H1 (cell line): ENCODE data around the gene PRICKLE2. TPM values are rescaled to one million over a fixed set of nuclear protein-coding genes. Genes with fewer than 3 reads are reported as not detected.

ENCODE experiments used
- CTCF ChIA-PET: fragments of 300-600 bp; sonication (Branson Sonifier 250); formaldehyde crosslinking; loops from one replicate; lab custom pipeline; 2021; ENCODE audit not compliant: partially characterized antibody; lab: Charles Lee
- POLR2A ChIA-PET: fragments of 300-600 bp; sonication (Branson Sonifier 250); formaldehyde crosslinking; loops from one replicate; lab custom pipeline; 2021; ENCODE audit warnings: inconsistent platforms; ENCODE audit not compliant: partially characterized antibody; lab: Charles Lee
- DNase-seq, 2 experiments: peaks; one replicate each; pipeline versions ENCODE4 v3.0.0 to v3.0.0-alpha.2; 2010 to 2022; ENCODE audit warnings: low spot score in 2 of 2, low read depth in 1 of 2, mixed read lengths in 1 of 2
- FAIRE-seq: peaks from 2 replicates; lab custom pipeline; 2011; peaks lifted over from hg19 to GRCh38; lab: Jason Lieb, UNC
- H2AFZ ChIP-seq: 2 replicates; pipeline ENCODE4 v1.8.1; 2012; ENCODE audit warnings: low read length, inconsistent platforms
- H2AK5ac ChIP-seq: 2 replicates; pipeline ENCODE4 v1.6.1; 2013; ENCODE audit warnings: low read depth, low read length
- H2BK120ac ChIP-seq: replicated peaks from 2 replicates; pipeline ENCODE3; 2013; ENCODE audit warnings: low read depth, low read length, inconsistent platforms
- H2BK12ac ChIP-seq: 2 replicates; pipeline ENCODE4 v1.6.1; 2013; ENCODE audit warnings: low read depth, low read length
- H2BK15ac ChIP-seq: 2 replicates; pipeline ENCODE4 v1.6.1; 2013; ENCODE audit warnings: low read length
- H2BK20ac ChIP-seq: 2 replicates; pipeline ENCODE4 v1.6.1; 2013; ENCODE audit warnings: low read length
- H2BK5ac ChIP-seq: 2 replicates; pipeline ENCODE4 v1.6.1; 2013; ENCODE audit warnings: low read depth, low read length
- H3K14ac ChIP-seq: 2 replicates; pipeline ENCODE4 v1.6.1; 2013; ENCODE audit warnings: inconsistent platforms; ENCODE audit not compliant: insufficient read length
- H3K18ac ChIP-seq: 2 replicates; pipeline ENCODE4 v1.6.1; 2013; ENCODE audit warnings: low read length; ENCODE audit errors: extremely low read depth
- H3K23ac ChIP-seq: 2 replicates; pipeline ENCODE4 v1.6.1; 2013; ENCODE audit warnings: inconsistent platforms; ENCODE audit not compliant: insufficient read length
- H3K23me2 ChIP-seq: 2 replicates; pipeline ENCODE4 v1.6.1; 2013; ENCODE audit warnings: low read depth, low read length
- H3K27ac ChIP-seq: 2 replicates; pipeline ENCODE4 v1.6.1; 2011; ENCODE audit warnings: low read depth, low read length, inconsistent platforms
- H3K27me3 ChIP-seq, 4 experiments: replicated peaks in 1 of 4; 1 replicate in 1 of 4; 2 replicates in 3 of 4; pipeline versions ENCODE4 v1.6.1 to v1.8.1; 2011 to 2013; ENCODE audit warnings: low read length in 3 of 4, mild to moderate bottlenecking in 3 of 4, inconsistent platforms in 2 of 4, mixed read lengths in 2 of 4, moderate library complexity in 1 of 4; ENCODE audit not compliant: control insufficient read depth in 3 of 4, insufficient read depth in 3 of 4; ENCODE audit errors: extremely low read depth in 1 of 4
- H3K36me3 ChIP-seq, 4 experiments: 2 replicates each; pipeline versions ENCODE4 v1.6.1 to v1.8.1; 2011 to 2013; ENCODE audit warnings: mild to moderate bottlenecking in 4 of 4, low read length in 3 of 4, moderate library complexity in 2 of 4, control low read depth in 1 of 4, inconsistent platforms in 1 of 4; ENCODE audit not compliant: insufficient read depth in 4 of 4, control insufficient read depth in 2 of 4
- H3K4ac ChIP-seq: replicated peaks from 2 replicates; pipeline ENCODE3; 2013; ENCODE audit warnings: low read length, low read depth, mixed read lengths, inconsistent platforms; ENCODE audit not compliant: insufficient read length
- H3K4me1 ChIP-seq, 4 experiments: replicated peaks in 1 of 4; 1 replicate in 1 of 4; 2 replicates in 3 of 4; pipeline versions ENCODE4 v1.6.1 to v1.8.1; 2011 to 2013; ENCODE audit warnings: low read length in 3 of 4, inconsistent platforms in 2 of 4, mixed read lengths in 1 of 4; ENCODE audit not compliant: insufficient read depth in 4 of 4, control insufficient read depth in 3 of 4
- H3K4me2 ChIP-seq, 2 experiments: 2 replicates each; pipeline versions ENCODE4 v1.6.1 to v1.8.1; 2011 to 2013; ENCODE audit warnings: low read depth in 2 of 2, low read length in 2 of 2, control low read depth in 1 of 2, inconsistent platforms in 1 of 2, mild to moderate bottlenecking in 1 of 2; ENCODE audit not compliant: insufficient read depth in 1 of 2
- H3K4me3 ChIP-seq, 4 experiments: fragments of 200-600, 300-600 bp in 1 of 4; sonication (generic), shearing (Covaris generic), sonication (Bioruptor Twin) in 1 of 4; 2 replicates each; pipeline versions ENCODE4 v1.5.1 to v1.8.1; 2011 to 2016; ENCODE audit warnings: low read length in 4 of 4, low read depth in 3 of 4, control low read depth in 2 of 4, inconsistent platforms in 2 of 4, mild to moderate bottlenecking in 2 of 4, mixed read lengths in 1 of 4, moderate library complexity in 1 of 4; ENCODE audit not compliant: insufficient read depth in 2 of 4; ENCODE audit errors: extremely low read depth in 1 of 4
- H3K56ac ChIP-seq: replicated peaks from 2 replicates; pipeline ENCODE3; 2013; ENCODE audit warnings: low read depth, mild to moderate bottlenecking, mixed read lengths, low read length, inconsistent platforms; ENCODE audit not compliant: insufficient read length
- H3K79me1 ChIP-seq: 2 replicates; pipeline ENCODE4 v1.6.1; 2013; ENCODE audit warnings: low read depth, low read length, control low read depth
- H3K79me2 ChIP-seq, 2 experiments: 2 replicates each; pipeline versions ENCODE4 v1.6.1 to v1.8.1; 2012 to 2013; ENCODE audit warnings: low read length in 2 of 2, mild to moderate bottlenecking in 2 of 2, inconsistent platforms in 1 of 2; ENCODE audit not compliant: insufficient read depth in 2 of 2, control insufficient read depth in 1 of 2
- H3K9ac ChIP-seq, 4 experiments: replicated peaks in 1 of 4; 1 replicate in 1 of 4; 2 replicates in 3 of 4; pipeline versions ENCODE4 v1.6.1 to v1.8.1; 2011 to 2013; ENCODE audit warnings: low read depth in 3 of 4, low read length in 3 of 4, control low read depth in 2 of 4, mild to moderate bottlenecking in 2 of 4, moderate library complexity in 2 of 4, inconsistent platforms in 1 of 4; ENCODE audit errors: extremely low read depth in 1 of 4
- H3K9me3 ChIP-seq, 2 experiments: 2 replicates each; pipeline versions ENCODE4 v1.6.1 to v1.8.1; 2012 to 2013; ENCODE audit warnings: mild to moderate bottlenecking in 2 of 2, moderate library complexity in 2 of 2, control low read depth in 1 of 2, inconsistent platforms in 1 of 2, low read depth in 1 of 2, low read length in 1 of 2, mixed read lengths in 1 of 2; ENCODE audit not compliant: insufficient read depth in 2 of 2
- H4K20me1 ChIP-seq, 2 experiments: replicated peaks in 1 of 2; 2 replicates each; pipeline versions ENCODE3 to v1.8.1; 2011 to 2013; ENCODE audit warnings: inconsistent platforms in 2 of 2, low read length in 2 of 2, mild to moderate bottlenecking in 1 of 2; ENCODE audit not compliant: insufficient read depth in 2 of 2, control insufficient read depth in 1 of 2
- H4K5ac ChIP-seq: 2 replicates; pipeline ENCODE4 v1.6.1; 2013; ENCODE audit warnings: low read length, low read depth, mixed read lengths, inconsistent platforms; ENCODE audit not compliant: insufficient read length
- H4K8ac ChIP-seq: 2 replicates; pipeline ENCODE4 v1.8.0; 2013; ENCODE audit warnings: mild to moderate bottlenecking, moderate library complexity, low read length, inconsistent platforms; ENCODE audit not compliant: insufficient read depth; ENCODE audit errors: extremely low read depth
- H4K91ac ChIP-seq: replicated peaks from 2 replicates; pipeline ENCODE3; 2013; ENCODE audit warnings: low read length, mixed read lengths, inconsistent platforms; ENCODE audit not compliant: insufficient read length
- CBX5 ChIP-seq: fragments of 300-800, 300-1000 bp; sonication (generic); IDR thresholded peaks from 2 replicates; pipeline ENCODE4 v1.7.1; 2016; ENCODE audit warnings: antibody characterized with exemption, low read length, low read depth
- E2F6 ChIP-seq: IDR thresholded peaks from 2 replicates; pipeline ENCODE4 v1.6.1; 2012; ENCODE audit warnings: inconsistent platforms
- EZH2 ChIP-seq: fragments of 200-600 bp; sonication (generic); IDR thresholded peaks from 2 replicates; pipeline ENCODE4 v1.7.1; 2012; ENCODE audit warnings: low read depth, mild to moderate bottlenecking, moderate library complexity, low read length, inconsistent platforms; ENCODE audit not compliant: severe bottlenecking
- PHF8 ChIP-seq: fragments of 200-600 bp; sonication (generic); conservative IDR thresholded peaks from 2 replicates; pipeline ENCODE4 v1.7.1; 2012; ENCODE audit warnings: low read depth, mild to moderate bottlenecking, inconsistent platforms, low read length, moderate library complexity
- RBBP5 ChIP-seq: IDR thresholded peaks from 2 replicates; pipeline ENCODE4 v1.7.1; 2012; ENCODE audit warnings: low read depth, mild to moderate bottlenecking, inconsistent platforms, low read length, moderate library complexity, borderline replicate concordance
- RXRA ChIP-seq: IDR thresholded peaks from 2 replicates; pipeline ENCODE4 v1.6.1; 2011; ENCODE audit warnings: low read depth, mild to moderate bottlenecking, low read length, moderate library complexity; ENCODE audit not compliant: insufficient read depth
- SP2 ChIP-seq: IDR thresholded peaks from 2 replicates; pipeline ENCODE4 v1.6.1; 2012; ENCODE audit warnings: mild to moderate bottlenecking, low read length, inconsistent platforms
- SUZ12 ChIP-seq: fragments of 200-600 bp; sonication (generic); IDR thresholded peaks from 2 replicates; pipeline ENCODE4 v1.6.1; 2012; ENCODE audit warnings: mild to moderate bottlenecking, inconsistent platforms, low read length, moderate library complexity, mixed read lengths
- TCF12 ChIP-seq: IDR thresholded peaks from 2 replicates; pipeline ENCODE4 v1.6.1; 2011; ENCODE audit warnings: low read depth, mild to moderate bottlenecking, low read length
- USF2 ChIP-seq: IDR thresholded peaks from 2 replicates; pipeline ENCODE4 v1.6.1; 2011; ENCODE audit warnings: low read length, improper control_type of control experiment
- YY1 ChIP-seq: IDR thresholded peaks from 2 replicates; pipeline ENCODE4 v1.6.1; 2011; ENCODE audit warnings: low read depth, mild to moderate bottlenecking, low read length
- WGBS, 2 experiments: shearing (Covaris generic) in 1 of 2; methylation state at CpG; one replicate each; pipeline versions ENCODE4 v1.1.6 to v1.1.7; 2013 to 2015; ENCODE audit warnings: low lambda C conversion rate in 2 of 2, mixed read lengths in 2 of 2, inconsistent platforms in 1 of 2, low coverage in 1 of 2, missing lambda C conversion rate in 1 of 2; ENCODE audit not compliant: insufficient replicate concordance in 2 of 2, insufficient coverage in 1 of 2, insufficient read length in 1 of 2; ENCODE audit errors: extremely low coverage in 1 of 2, missing lambda C conversion rate in 1 of 2; 5-methylcytosine and 5-hydroxymethylcytosine counted together
- polyA plus RNA-seq, 7 experiments: library from polyadenylated mRNA; depleted of rRNA in 3 of 7; stranded (reverse) in 5 of 7; unstranded in 2 of 7; fragments of >200 nt in 5 of 7; fragments of 200-250 nt in 2 of 7; gene quantifications; 1 replicate in 5 of 7; 2 replicates in 1 of 7; 4 replicates in 1 of 7; pipeline versions ENCODE4 v1.2.1 to v1.2.3, GENCODE V29; 2011 to 2013; ENCODE audit warnings: missing spikeins in 2 of 7, mixed read lengths in 2 of 7
- total RNA-seq: library from RNA; stranded (reverse); fragmentation: NEBNext Ultra II Directional; extraction: Animal tissue kit (Norgen Biotek cat#: 25700); gene quantifications from 2 replicates; pipeline ENCODE4 v1.2.1, GENCODE V29; 2021
- TF ChIP-seq, protein P1 (sequence below): IDR thresholded peaks from 2 replicates; pipeline ENCODE4 v1.6.1; 2012; ENCODE audit warnings: inconsistent platforms

Gene PRICKLE2
- total and polyA plus RNA-seq, 2 of the 8 experiments (the other 6 are each of a cell fraction or from before 2014, with no cell fraction given), result 2.9 to 8.0 TPM

DNA sequence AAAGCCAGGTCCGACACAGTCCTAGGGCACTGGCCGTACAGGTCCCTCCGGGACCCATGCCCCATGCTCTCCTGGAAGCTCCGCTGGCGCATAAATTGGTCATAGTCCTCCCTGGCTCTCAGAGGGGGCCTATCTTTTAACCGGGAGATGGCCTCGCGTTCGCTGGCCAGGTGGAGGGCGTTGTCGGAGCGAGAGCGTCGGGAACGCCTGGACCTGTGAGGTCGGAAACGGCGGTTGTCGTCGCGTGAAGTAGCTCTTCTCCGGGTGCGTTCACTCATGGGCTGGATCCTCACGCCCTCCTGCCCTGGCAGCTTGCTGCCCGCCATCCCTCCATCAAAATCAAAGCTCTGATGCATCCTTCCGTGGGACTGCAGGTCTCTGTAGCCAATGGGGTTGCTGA lies 126.0 kb downstream of the PRICKLE2 start:
- H2BK20ac ChIP-seq, result no peak overlapping the region
- H2BK120ac ChIP-seq, result no peak overlapping the region
- H3K4ac ChIP-seq, result no peak overlapping the region
- no peak for DNase-seq
- H3K4me1 ChIP-seq, result peaks cover 4 to 11% (median 10%) of the 10 kb centered on the region in 4 experiments
- ChIA-PET CTCF (interaction anchor here (1.1 to 1.6 kb wide), 2 partner anchors 67 to 385 kb away, joined by 4 to 7 read pairs; no protein-coding TSS in a partner anchor), POLR2A (interaction anchor here (1.1 kb wide), 1 partner anchor 9 kb away, joined by 5 read pairs; no protein-coding TSS in a partner anchor)
- H3K9ac ChIP-seq, result no peak overlapping the region
- no peak overlapping the region; the same call in 1 of the 2 replicates for H2AK5ac ChIP-seq
- H2BK12ac ChIP-seq, result no peak overlapping the region
- H3K79me2 ChIP-seq, result no peaks in the 10 kb centered on the region
- H4K20me1 ChIP-seq, result no peaks in the 10 kb centered on the region
- FAIRE-seq, result no peak
- no peak overlapping the region for H3K56ac ChIP-seq
- no peak overlapping the region for H2BK5ac ChIP-seq
- no peak overlapping the region for H4K5ac ChIP-seq
- H3K14ac ChIP-seq, result no peak overlapping the region
- no peaks in the 10 kb centered on the region for H3K9me3 ChIP-seq
- peak overlapping the region; percentile 23; the same call in 1 of the 2 replicates for H2BK15ac ChIP-seq
- H3K18ac ChIP-seq, result no peak overlapping the region
- no peak overlapping the region for H4K91ac ChIP-seq
- no peak overlapping the region for H2AFZ ChIP-seq
- H3K23ac ChIP-seq, result no peak overlapping the region
- peaks cover 0 to 5% (median 0%) of the 10 kb centered on the region in 4 experiments; a peak in 1 of 8 replicates for H3K36me3 ChIP-seq
- H3K23me2 ChIP-seq, result no peaks in the 10 kb centered on the region
- no peak overlapping the region for H3K27ac ChIP-seq
- no peak overlapping the region for H3K4me2 ChIP-seq
- no peak overlapping the region for H4K8ac ChIP-seq
- WGBS, 2 experiments, result 92% methylated on average over 20 of the region's 26 CpGs; no CpG with 5 or more reads in 1 of the 2 experiments
- no peak overlapping the region for H3K4me3 ChIP-seq
- H3K79me1 ChIP-seq, result no peaks in the 10 kb centered on the region
- no peaks in the 10 kb centered on the region for H3K27me3 ChIP-seq
- TF ChIP-seq USF2 (no peak), RXRA (no peak), PHF8 (no peak), EZH2 (no peak), TCF12 (no peak), CBX5 (no peak), RBBP5 (no peak), SUZ12 (no peak), SP2 (no peak), E2F6 (no peak), YY1 (no peak)
- TF ChIP-seq, protein P1, sequence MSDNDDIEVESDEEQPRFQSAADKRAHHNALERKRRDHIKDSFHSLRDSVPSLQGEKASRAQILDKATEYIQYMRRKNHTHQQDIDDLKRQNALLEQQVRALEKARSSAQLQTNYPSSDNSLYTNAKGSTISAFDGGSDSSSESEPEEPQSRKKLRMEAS, result no peak
